H9 (cell line): ENCODE measurements around the gene ZC3H8. TPM values are rescaled to one million over a fixed set of nuclear protein-coding genes. Genes with fewer than 3 reads are reported as not detected.

Source experiments
- DNase-seq: peaks from one replicate; pipeline ENCODE4 v3.0.0-alpha.2; 2017
- H2AFZ ChIP-seq: one replicate; pipeline ENCODE4 v1.6.1; 2013; ENCODE audit warnings: mild to moderate bottlenecking, low read length, control low read depth, moderate library complexity
- H2AK5ac ChIP-seq: 2 replicates; pipeline ENCODE4 v1.6.1; 2013; ENCODE audit warnings: low read length, control low read depth, mixed read lengths; ENCODE audit not compliant: insufficient read length
- H2BK120ac ChIP-seq: one replicate; pipeline ENCODE4 v1.6.1; 2013; ENCODE audit warnings: low read depth, mild to moderate bottlenecking, low read length, control low read depth, inconsistent platforms; ENCODE audit not compliant: poor library complexity, severe bottlenecking
- H2BK12ac ChIP-seq: 2 replicates; pipeline ENCODE4 v1.6.1; 2013; ENCODE audit warnings: low read length, control low read depth, mixed read lengths, low read depth; ENCODE audit not compliant: insufficient read length
- H2BK15ac ChIP-seq: 2 replicates; pipeline ENCODE4 v1.6.1; 2013; ENCODE audit warnings: low read depth, low read length, control low read depth
- H2BK20ac ChIP-seq: one replicate; pipeline ENCODE4 v1.6.1; 2013; ENCODE audit warnings: low read depth, mild to moderate bottlenecking, low read length, control low read depth, inconsistent platforms; ENCODE audit not compliant: poor library complexity, severe bottlenecking
- H2BK5ac ChIP-seq: 2 replicates; pipeline ENCODE4 v1.6.1; 2013; ENCODE audit warnings: low read length, control low read depth, mixed read lengths; ENCODE audit not compliant: insufficient read length
- H3K14ac ChIP-seq: 2 replicates; pipeline ENCODE4 v1.6.1; 2013; ENCODE audit warnings: low read length, control low read depth; ENCODE audit not compliant: insufficient read depth
- H3K18ac ChIP-seq: 2 replicates; pipeline ENCODE4 v1.6.1; 2013; ENCODE audit warnings: low read depth, mild to moderate bottlenecking, mixed read lengths, low read length, control low read depth; ENCODE audit not compliant: insufficient read length
- H3K23ac ChIP-seq: 2 replicates; pipeline ENCODE4 v1.6.1; 2013; ENCODE audit warnings: low read length, control low read depth, mixed read lengths, low read depth; ENCODE audit not compliant: insufficient read length
- H3K23me2 ChIP-seq: 2 replicates; pipeline ENCODE4 v1.6.1; 2013; ENCODE audit warnings: low read depth, mild to moderate bottlenecking, mixed read lengths, low read length, control low read depth; ENCODE audit not compliant: insufficient read length, poor library complexity, severe bottlenecking
- H3K27ac ChIP-seq: 2 replicates; pipeline ENCODE4 v1.5.1; 2013; ENCODE audit warnings: low read length, control low read depth, mixed read lengths, low read depth; ENCODE audit not compliant: insufficient read length
- H3K27me3 ChIP-seq: 2 replicates; pipeline ENCODE4 v1.6.1; 2013; ENCODE audit warnings: low read length, control low read depth, inconsistent platforms; ENCODE audit not compliant: insufficient read depth
- H3K4ac ChIP-seq: 2 replicates; pipeline ENCODE4 v1.6.1; 2013; ENCODE audit warnings: low read depth, mild to moderate bottlenecking, control low read depth, inconsistent platforms, low read length, moderate library complexity
- H3K4me1 ChIP-seq: 2 replicates; pipeline ENCODE4 v1.6.1; 2013; ENCODE audit warnings: low read length, control low read depth, inconsistent platforms; ENCODE audit not compliant: insufficient read depth
- H3K4me2 ChIP-seq: 2 replicates; pipeline ENCODE4 v1.6.1; 2013; ENCODE audit warnings: low read length, control low read depth, mixed read lengths; ENCODE audit not compliant: insufficient read length, insufficient read depth
- H3K56ac ChIP-seq: 2 replicates; pipeline ENCODE4 v1.6.1; 2013; ENCODE audit warnings: low read depth, mild to moderate bottlenecking, mixed read lengths, low read length, control low read depth; ENCODE audit not compliant: insufficient read length
- H3K79me1 ChIP-seq: 2 replicates; pipeline ENCODE4 v1.6.1; 2013; ENCODE audit warnings: low read depth, mild to moderate bottlenecking, moderate library complexity, low read length, control low read depth, inconsistent platforms; ENCODE audit not compliant: insufficient read depth, poor library complexity, severe bottlenecking
- H3K79me2 ChIP-seq: 2 replicates; pipeline ENCODE4 v1.6.1; 2013; ENCODE audit warnings: low read length, control low read depth, inconsistent platforms; ENCODE audit not compliant: insufficient read depth
- H3K9ac ChIP-seq: 2 replicates; pipeline ENCODE4 v1.6.1; 2013; ENCODE audit warnings: low read length, control low read depth, mixed read lengths; ENCODE audit not compliant: insufficient read length; ENCODE audit errors: extremely low read depth
- H3K9me3 ChIP-seq: one replicate; pipeline ENCODE4 v1.6.1; 2013; ENCODE audit warnings: low read depth, low read length, inconsistent platforms; ENCODE audit not compliant: control insufficient read depth
- H3T11ph ChIP-seq: one replicate; pipeline ENCODE4 v1.6.1; 2013; ENCODE audit warnings: mild to moderate bottlenecking, low read length, control low read depth, inconsistent platforms
- H4K20me1 ChIP-seq: one replicate; pipeline ENCODE4 v1.6.1; 2013; ENCODE audit not compliant: control insufficient read depth, insufficient read length, insufficient read depth
- H4K5ac ChIP-seq: 2 replicates; pipeline ENCODE4 v1.6.1; 2013; ENCODE audit warnings: low read depth, mild to moderate bottlenecking, mixed read lengths, low read length, control low read depth; ENCODE audit not compliant: insufficient read length
- H4K8ac ChIP-seq: replicated peaks from 2 replicates; pipeline ENCODE4 v1.6.1; 2013; ENCODE audit warnings: low read length, control low read depth, mixed read lengths, low read depth; ENCODE audit not compliant: insufficient read length
- H4K91ac ChIP-seq: 2 replicates; pipeline ENCODE4 v1.6.1; 2013; ENCODE audit warnings: low read depth, mild to moderate bottlenecking, moderate library complexity, mixed read lengths, low read length, control low read depth; ENCODE audit not compliant: insufficient read length
- H3K27ac Mint-ChIP-seq, 3 experiments: 2 replicates in 2 of 3; 3 replicates in 1 of 3; pipeline ENCODE4 v1.8.0; 2020 to 2021; ENCODE audit warnings: mixed read lengths in 3 of 3, mild to moderate bottlenecking in 1 of 3, moderate library complexity in 1 of 3
- H3K27me3 Mint-ChIP-seq: 2 replicates; pipeline ENCODE4 v1.8.0; 2021; ENCODE audit warnings: low read depth, mild to moderate bottlenecking, moderate library complexity, mixed read lengths
- H3K36me3 Mint-ChIP-seq, 3 experiments: 2 replicates in 2 of 3; 3 replicates in 1 of 3; pipeline ENCODE4 v1.8.0; 2020 to 2021; ENCODE audit warnings: low read depth in 3 of 3, mixed read lengths in 3 of 3; ENCODE audit not compliant: insufficient read depth in 1 of 3
- H3K4me1 Mint-ChIP-seq, 2 experiments: 2 replicates each; pipeline ENCODE4 v1.8.0; 2020; ENCODE audit warnings: mixed read lengths in 2 of 2
- H3K4me3 Mint-ChIP-seq, 2 experiments: 2 replicates in 1 of 2; 3 replicates in 1 of 2; pipeline ENCODE4 v1.8.0; 2020 to 2021; ENCODE audit warnings: mild to moderate bottlenecking in 2 of 2, mixed read lengths in 2 of 2, moderate library complexity in 1 of 2
- H3K9me3 Mint-ChIP-seq, 2 experiments: 2 replicates in 1 of 2; 3 replicates in 1 of 2; pipeline ENCODE4 v1.8.0; 2020; ENCODE audit warnings: mild to moderate bottlenecking in 2 of 2, mixed read lengths in 2 of 2, moderate library complexity in 1 of 2
- CTCF ChIP-seq: fragments of 200-600 bp; sonication (generic); conservative IDR thresholded peaks from 3 replicates; pipeline ENCODE4 v1.8.0; 2021; ENCODE audit warnings: antibody characterized with exemption, mild to moderate bottlenecking
- WGBS: extraction: QIAGEN DNeasy Blood & Tissue Kit; methylation state at CpG from one replicate; pipeline ENCODE4 v1.1.7; 2013; ENCODE audit warnings: missing lambda C conversion rate, low lambda C conversion rate, mixed read lengths; ENCODE audit not compliant: insufficient read length; ENCODE audit errors: extremely low coverage; 5-methylcytosine and 5-hydroxymethylcytosine counted together
- total RNA-seq: library from RNA; stranded (reverse); gene quantifications from 2 replicates; pipeline ENCODE4 v1.2.1, GENCODE V29; 2021

The ZC3H8 gene
- total RNA-seq, 1 experiment from 2014 or later = 6.9 TPM

- H3K9me3 ChIP-seq = no peaks in the 10 kb centered on the region
- no peak overlapping the region for H4K8ac ChIP-seq
- H4K5ac ChIP-seq = no peak overlapping the region
- peaks cover 4 to 11% of the 10 kb centered on the region in 2 experiments; a peak in 3 of 4 replicates for H3K4me1 Mint-ChIP-seq
- H2BK20ac ChIP-seq = no peak overlapping the region
- H2BK15ac ChIP-seq = no peak overlapping the region
- WGBS = no CpG with 5 or more reads among the region's 4 CpGs
- H3K27ac Mint-ChIP-seq = no peak overlapping the region
- H3T11ph ChIP-seq = no peak overlapping the region
- no peak overlapping the region for H3K56ac ChIP-seq
- no peak overlapping the region for H2BK5ac ChIP-seq
- H3K79me1 ChIP-seq = no peaks in the 10 kb centered on the region
- peak; percentile 18 for DNase-seq
- peaks cover 1% of the 10 kb centered on the region for H3K27me3 Mint-ChIP-seq
- H3K9me3 Mint-ChIP-seq = no peaks in the 10 kb centered on the region
- H3K4ac ChIP-seq = no peak overlapping the region
- no peaks in the 10 kb centered on the region for H3K27me3 ChIP-seq
- no peaks in the 10 kb centered on the region for H3K79me2 ChIP-seq
- H3K4me3 Mint-ChIP-seq = no peak overlapping the region
- no peaks in the 10 kb centered on the region for H3K23me2 ChIP-seq
- no peaks in the 10 kb centered on the region for H3K36me3 Mint-ChIP-seq
- no peaks in the 10 kb centered on the region for H3K4me1 ChIP-seq
- H4K91ac ChIP-seq = no peak overlapping the region
- H3K27ac ChIP-seq = no peak overlapping the region
- TF ChIP-seq CTCF = no peak
- H2AFZ ChIP-seq = no peak overlapping the region
- no peak overlapping the region for H3K14ac ChIP-seq
- H2BK12ac ChIP-seq = no peak overlapping the region
- no peak overlapping the region for H3K9ac ChIP-seq
- H2BK120ac ChIP-seq = no peak overlapping the region
- H3K18ac ChIP-seq = no peak overlapping the region
- H3K4me2 ChIP-seq = no peak overlapping the region
- H2AK5ac ChIP-seq = no peak overlapping the region
- peaks cover 5% of the 10 kb centered on the region for H4K20me1 ChIP-seq
- no peak overlapping the region for H3K23ac ChIP-seq
Measured at GRCh38 chr2:112165296-112165695, 89.5 kb downstream of the ZC3H8 start.
